HepG2 (cell line): Measurements from ENCODE around the gene APOA1. TPM values are rescaled to one million over a fixed set of nuclear protein-coding genes. Genes with fewer than 3 reads are reported as not detected.

Experiments
- ARHGAP35 ChIP-seq: sonication (generic); formaldehyde crosslinking; IDR thresholded peaks from 2 replicates; pipeline ENCODE4 v1.9.0; 2022; ENCODE audit warnings: mild to moderate bottlenecking, inconsistent platforms, moderate library complexity, missing genetic modification reagents, borderline replicate concordance
- GABPB1 ChIP-seq: IDR thresholded peaks from 2 replicates; pipeline ENCODE4 v1.6.1; 2016; ENCODE audit warnings: mild to moderate bottlenecking, missing genetic modification reagents, moderate library complexity, missing compliant biosample characterization
- GATAD2A ChIP-seq: IDR thresholded peaks from 2 replicates; pipeline ENCODE4 v1.6.1; 2016
- MYNN ChIP-seq: sonication (generic); formaldehyde crosslinking; IDR thresholded peaks from 2 replicates; pipeline ENCODE4 v1.4.0; 2020; ENCODE audit warnings: mild to moderate bottlenecking, low read depth, missing genetic modification reagents
- TCF7L2 ChIP-seq: IDR thresholded peaks from 2 replicates; pipeline ENCODE4 v1.6.1; 2011; ENCODE audit warnings: mild to moderate bottlenecking, low read depth, low read length, moderate library complexity
- ZFP37 ChIP-seq: sonication (generic); formaldehyde crosslinking; IDR thresholded peaks from 2 replicates; pipeline ENCODE4 v1.4.0; 2020; ENCODE audit warnings: missing genetic modification reagents, borderline replicate concordance
- polyA plus RNA-seq, 8 experiments: library from polyadenylated mRNA; depleted of rRNA in 3 of 8; stranded (reverse) in 7 of 8; unstranded in 1 of 8; fragments of >200 nt; fragmentation: Illumina TruSeq in 4 of 8; extraction: Trizol in 4 of 8; gene quantifications; 2 replicates each; pipeline versions ENCODE4 v1.2.1 to v1.2.3, GENCODE V29; 2011 to 2016; ENCODE audit warnings: low read depth in 4 of 8, missing spikeins in 1 of 8, mixed read lengths in 1 of 8; ENCODE audit not compliant: insufficient read depth in 1 of 8
- total RNA-seq, 5 experiments: library from RNA; depleted of rRNA; stranded (reverse); fragments of >200 nt; fragmentation: Illumina TruSeq; extraction: Trizol; gene quantifications; 2 replicates each; pipeline ENCODE4 v1.2.3, GENCODE V29; 2016; ENCODE audit warnings: low read depth in 1 of 5
- TF ChIP-seq, protein P1 (sequence below): sonication (generic); formaldehyde crosslinking; IDR thresholded peaks from 2 replicates; pipeline ENCODE4 v1.4.0; 2020; ENCODE audit warnings: missing genetic modification reagents
- TF ChIP-seq, protein P2 (sequence below): sonication (generic); formaldehyde crosslinking; conservative IDR thresholded peaks from 2 replicates; pipeline ENCODE4 v1.4.0; 2020; ENCODE audit warnings: mild to moderate bottlenecking, missing genetic modification reagents, moderate library complexity
- TF ChIP-seq, protein P3 (sequence below): sonication (generic); formaldehyde crosslinking; IDR thresholded peaks from 2 replicates; pipeline ENCODE4 v1.4.0; 2020; ENCODE audit warnings: missing genetic modification reagents
- TF ChIP-seq, protein P4 (sequence below): sonication (generic); formaldehyde crosslinking; IDR thresholded peaks from 2 replicates; pipeline ENCODE4 v1.4.0; 2020; ENCODE audit warnings: missing genetic modification reagents, borderline replicate concordance
- TF ChIP-seq, protein P5 (sequence below): sonication (generic); formaldehyde crosslinking; IDR thresholded peaks from 2 replicates; pipeline ENCODE4 v1.4.0; 2020; ENCODE audit warnings: missing genetic modification reagents, borderline replicate concordance

APOA1 gene
- total and polyA plus RNA-seq, 2 of the 13 experiments (the other 11 are each of a cell fraction or from before 2014, with no cell fraction given), result 1,973 to 5,485 TPM

DNA sequence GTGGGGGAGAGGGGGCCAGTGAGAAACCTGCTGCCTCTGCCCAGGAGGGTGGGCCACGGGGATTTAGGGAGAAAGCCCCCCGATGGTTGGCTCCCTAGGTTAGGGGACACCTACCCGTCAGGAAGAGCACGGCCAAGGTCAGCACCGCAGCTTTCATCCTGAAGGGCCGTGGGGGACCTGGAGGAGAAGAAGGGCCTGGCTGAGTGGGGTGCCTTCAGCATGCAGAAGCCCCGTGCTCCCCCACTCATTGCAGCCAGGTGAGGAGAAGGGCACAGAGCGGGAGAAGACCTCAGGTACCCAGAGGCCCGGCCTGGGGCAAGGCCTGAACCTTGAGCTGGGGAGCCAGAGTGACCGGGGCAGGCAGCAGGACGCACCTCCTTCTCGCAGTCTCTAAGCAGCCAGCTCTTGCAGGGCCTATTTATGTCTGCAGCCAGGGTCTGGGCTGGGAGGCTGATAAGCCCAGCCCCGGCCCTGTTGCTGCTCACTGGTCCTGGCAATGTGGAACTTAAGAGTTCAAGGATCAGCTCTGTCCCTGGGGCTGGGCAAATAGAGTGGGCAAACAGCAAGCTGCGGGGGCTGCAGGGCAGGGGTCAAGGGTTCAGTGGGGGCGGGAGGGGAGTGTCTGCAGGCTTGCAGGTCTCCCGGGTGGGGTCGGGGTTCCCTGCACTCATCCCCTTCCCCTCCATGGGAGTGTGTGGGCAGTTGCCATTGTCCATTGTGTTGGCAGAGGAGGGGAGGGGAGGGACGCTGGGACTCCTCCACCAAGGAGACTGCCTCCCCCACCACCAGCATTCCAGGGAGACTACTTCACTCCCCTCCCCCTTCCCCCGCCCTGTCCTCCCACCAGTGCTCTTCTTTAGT is at the start of gene APOA1 (continued):
- TF ChIP-seq, protein P1, sequence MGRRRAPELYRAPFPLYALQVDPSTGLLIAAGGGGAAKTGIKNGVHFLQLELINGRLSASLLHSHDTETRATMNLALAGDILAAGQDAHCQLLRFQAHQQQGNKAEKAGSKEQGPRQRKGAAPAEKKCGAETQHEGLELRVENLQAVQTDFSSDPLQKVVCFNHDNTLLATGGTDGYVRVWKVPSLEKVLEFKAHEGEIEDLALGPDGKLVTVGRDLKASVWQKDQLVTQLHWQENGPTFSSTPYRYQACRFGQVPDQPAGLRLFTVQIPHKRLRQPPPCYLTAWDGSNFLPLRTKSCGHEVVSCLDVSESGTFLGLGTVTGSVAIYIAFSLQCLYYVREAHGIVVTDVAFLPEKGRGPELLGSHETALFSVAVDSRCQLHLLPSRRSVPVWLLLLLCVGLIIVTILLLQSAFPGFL (CRISPR knock-in tag), result peak; percentile 74; the same call in 1 of the 2 replicates
- TF ChIP-seq, protein P2, sequence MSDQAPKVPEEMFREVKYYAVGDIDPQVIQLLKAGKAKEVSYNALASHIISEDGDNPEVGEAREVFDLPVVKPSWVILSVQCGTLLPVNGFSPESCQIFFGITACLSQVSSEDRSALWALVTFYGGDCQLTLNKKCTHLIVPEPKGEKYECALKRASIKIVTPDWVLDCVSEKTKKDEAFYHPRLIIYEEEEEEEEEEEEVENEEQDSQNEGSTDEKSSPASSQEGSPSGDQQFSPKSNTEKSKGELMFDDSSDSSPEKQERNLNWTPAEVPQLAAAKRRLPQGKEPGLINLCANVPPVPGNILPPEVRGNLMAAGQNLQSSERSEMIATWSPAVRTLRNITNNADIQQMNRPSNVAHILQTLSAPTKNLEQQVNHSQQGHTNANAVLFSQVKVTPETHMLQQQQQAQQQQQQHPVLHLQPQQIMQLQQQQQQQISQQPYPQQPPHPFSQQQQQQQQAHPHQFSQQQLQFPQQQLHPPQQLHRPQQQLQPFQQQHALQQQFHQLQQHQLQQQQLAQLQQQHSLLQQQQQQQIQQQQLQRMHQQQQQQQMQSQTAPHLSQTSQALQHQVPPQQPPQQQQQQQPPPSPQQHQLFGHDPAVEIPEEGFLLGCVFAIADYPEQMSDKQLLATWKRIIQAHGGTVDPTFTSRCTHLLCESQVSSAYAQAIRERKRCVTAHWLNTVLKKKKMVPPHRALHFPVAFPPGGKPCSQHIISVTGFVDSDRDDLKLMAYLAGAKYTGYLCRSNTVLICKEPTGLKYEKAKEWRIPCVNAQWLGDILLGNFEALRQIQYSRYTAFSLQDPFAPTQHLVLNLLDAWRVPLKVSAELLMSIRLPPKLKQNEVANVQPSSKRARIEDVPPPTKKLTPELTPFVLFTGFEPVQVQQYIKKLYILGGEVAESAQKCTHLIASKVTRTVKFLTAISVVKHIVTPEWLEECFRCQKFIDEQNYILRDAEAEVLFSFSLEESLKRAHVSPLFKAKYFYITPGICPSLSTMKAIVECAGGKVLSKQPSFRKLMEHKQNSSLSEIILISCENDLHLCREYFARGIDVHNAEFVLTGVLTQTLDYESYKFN, result peak; percentile 99
- TF ChIP-seq ARHGAP35 (no peak), TCF7L2 (no peak), MYNN (no peak), GABPB1 (CRISPR knock-in tag) (peak; percentile 69), GATAD2A (CRISPR knock-in tag) (peak; percentile 90), ZFP37 (no peak)
- TF ChIP-seq, protein P3, sequence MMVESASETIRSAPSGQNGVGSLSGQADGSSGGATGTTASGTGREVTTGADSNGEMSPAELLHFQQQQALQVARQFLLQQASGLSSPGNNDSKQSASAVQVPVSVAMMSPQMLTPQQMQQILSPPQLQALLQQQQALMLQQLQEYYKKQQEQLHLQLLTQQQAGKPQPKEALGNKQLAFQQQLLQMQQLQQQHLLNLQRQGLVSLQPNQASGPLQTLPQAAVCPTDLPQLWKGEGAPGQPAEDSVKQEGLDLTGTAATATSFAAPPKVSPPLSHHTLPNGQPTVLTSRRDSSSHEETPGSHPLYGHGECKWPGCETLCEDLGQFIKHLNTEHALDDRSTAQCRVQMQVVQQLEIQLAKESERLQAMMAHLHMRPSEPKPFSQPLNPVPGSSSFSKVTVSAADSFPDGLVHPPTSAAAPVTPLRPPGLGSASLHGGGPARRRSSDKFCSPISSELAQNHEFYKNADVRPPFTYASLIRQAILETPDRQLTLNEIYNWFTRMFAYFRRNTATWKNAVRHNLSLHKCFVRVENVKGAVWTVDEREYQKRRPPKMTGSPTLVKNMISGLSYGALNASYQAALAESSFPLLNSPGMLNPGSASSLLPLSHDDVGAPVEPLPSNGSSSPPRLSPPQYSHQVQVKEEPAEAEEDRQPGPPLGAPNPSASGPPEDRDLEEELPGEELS (CRISPR knock-in tag), result peak; percentile 65; the same call in 1 of the 2 replicates
- TF ChIP-seq, protein P4, sequence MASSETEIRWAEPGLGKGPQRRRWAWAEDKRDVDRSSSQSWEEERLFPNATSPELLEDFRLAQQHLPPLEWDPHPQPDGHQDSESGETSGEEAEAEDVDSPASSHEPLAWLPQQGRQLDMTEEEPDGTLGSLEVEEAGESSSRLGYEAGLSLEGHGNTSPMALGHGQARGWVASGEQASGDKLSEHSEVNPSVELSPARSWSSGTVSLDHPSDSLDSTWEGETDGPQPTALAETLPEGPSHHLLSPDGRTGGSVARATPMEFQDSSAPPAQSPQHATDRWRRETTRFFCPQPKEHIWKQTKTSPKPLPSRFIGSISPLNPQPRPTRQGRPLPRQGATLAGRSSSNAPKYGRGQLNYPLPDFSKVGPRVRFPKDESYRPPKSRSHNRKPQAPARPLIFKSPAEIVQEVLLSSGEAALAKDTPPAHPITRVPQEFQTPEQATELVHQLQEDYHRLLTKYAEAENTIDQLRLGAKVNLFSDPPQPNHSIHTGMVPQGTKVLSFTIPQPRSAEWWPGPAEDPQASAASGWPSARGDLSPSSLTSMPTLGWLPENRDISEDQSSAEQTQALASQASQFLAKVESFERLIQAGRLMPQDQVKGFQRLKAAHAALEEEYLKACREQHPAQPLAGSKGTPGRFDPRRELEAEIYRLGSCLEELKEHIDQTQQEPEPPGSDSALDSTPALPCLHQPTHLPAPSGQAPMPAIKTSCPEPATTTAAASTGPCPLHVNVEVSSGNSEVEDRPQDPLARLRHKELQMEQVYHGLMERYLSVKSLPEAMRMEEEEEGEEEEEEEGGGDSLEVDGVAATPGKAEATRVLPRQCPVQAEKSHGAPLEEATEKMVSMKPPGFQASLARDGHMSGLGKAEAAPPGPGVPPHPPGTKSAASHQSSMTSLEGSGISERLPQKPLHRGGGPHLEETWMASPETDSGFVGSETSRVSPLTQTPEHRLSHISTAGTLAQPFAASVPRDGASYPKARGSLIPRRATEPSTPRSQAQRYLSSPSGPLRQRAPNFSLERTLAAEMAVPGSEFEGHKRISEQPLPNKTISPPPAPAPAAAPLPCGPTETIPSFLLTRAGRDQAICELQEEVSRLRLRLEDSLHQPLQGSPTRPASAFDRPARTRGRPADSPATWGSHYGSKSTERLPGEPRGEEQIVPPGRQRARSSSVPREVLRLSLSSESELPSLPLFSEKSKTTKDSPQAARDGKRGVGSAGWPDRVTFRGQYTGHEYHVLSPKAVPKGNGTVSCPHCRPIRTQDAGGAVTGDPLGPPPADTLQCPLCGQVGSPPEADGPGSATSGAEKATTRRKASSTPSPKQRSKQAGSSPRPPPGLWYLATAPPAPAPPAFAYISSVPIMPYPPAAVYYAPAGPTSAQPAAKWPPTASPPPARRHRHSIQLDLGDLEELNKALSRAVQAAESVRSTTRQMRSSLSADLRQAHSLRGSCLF, result 0 out of 2 replicates have a peak, but pooled peaks have one; percentile 65
- TF ChIP-seq, protein P5, sequence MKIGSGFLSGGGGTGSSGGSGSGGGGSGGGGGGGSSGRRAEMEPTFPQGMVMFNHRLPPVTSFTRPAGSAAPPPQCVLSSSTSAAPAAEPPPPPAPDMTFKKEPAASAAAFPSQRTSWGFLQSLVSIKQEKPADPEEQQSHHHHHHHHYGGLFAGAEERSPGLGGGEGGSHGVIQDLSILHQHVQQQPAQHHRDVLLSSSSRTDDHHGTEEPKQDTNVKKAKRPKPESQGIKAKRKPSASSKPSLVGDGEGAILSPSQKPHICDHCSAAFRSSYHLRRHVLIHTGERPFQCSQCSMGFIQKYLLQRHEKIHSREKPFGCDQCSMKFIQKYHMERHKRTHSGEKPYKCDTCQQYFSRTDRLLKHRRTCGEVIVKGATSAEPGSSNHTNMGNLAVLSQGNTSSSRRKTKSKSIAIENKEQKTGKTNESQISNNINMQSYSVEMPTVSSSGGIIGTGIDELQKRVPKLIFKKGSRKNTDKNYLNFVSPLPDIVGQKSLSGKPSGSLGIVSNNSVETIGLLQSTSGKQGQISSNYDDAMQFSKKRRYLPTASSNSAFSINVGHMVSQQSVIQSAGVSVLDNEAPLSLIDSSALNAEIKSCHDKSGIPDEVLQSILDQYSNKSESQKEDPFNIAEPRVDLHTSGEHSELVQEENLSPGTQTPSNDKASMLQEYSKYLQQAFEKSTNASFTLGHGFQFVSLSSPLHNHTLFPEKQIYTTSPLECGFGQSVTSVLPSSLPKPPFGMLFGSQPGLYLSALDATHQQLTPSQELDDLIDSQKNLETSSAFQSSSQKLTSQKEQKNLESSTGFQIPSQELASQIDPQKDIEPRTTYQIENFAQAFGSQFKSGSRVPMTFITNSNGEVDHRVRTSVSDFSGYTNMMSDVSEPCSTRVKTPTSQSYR (CRISPR knock-in tag), result peak; percentile 97
